Cardiac muscle cell (in vitro differentiated cells and primary cell): ENCODE results near the gene ACKR3. TPM values are rescaled to one million over a fixed set of nuclear protein-coding genes. Genes with fewer than 3 reads are reported as not detected.

ENCODE experiments used
- DNase-seq, 2 donors: peaks; one replicate each; pipeline versions ENCODE4 v3.0.0 to v3.0.0-alpha.2; 2010 to 2017; ENCODE audit warnings: low read depth in 1 of 2, low spot score in 1 of 2
- H3K27ac ChIP-seq: fragments of 200-600 bp; sonication (generic); 2 replicates; pipeline ENCODE4 v1.5.1; 2016
- H3K27me3 ChIP-seq: fragments of 200-600 bp; sonication (generic); 2 replicates; pipeline ENCODE4 v1.6.0; 2016; ENCODE audit warnings: control low read depth
- H3K36me3 ChIP-seq: fragments of 200-600 bp; sonication (generic); 2 replicates; pipeline ENCODE4 v1.5.1; 2016; ENCODE audit warnings: control low read depth
- H3K4me1 ChIP-seq: fragments of 200-600 bp; sonication (generic); 2 replicates; pipeline ENCODE4 v1.8.1; 2017; ENCODE audit warnings: low read depth, mild to moderate bottlenecking, mixed run types
- H3K4me3 ChIP-seq: fragments of 200-600 bp; sonication (generic); 2 replicates; pipeline ENCODE4 v1.5.1; 2016; ENCODE audit warnings: mild to moderate bottlenecking
- H3K9me3 ChIP-seq: fragments of 200-600 bp; sonication (generic); 2 replicates; pipeline ENCODE4 v1.5.1; 2017; ENCODE audit warnings: low read depth, mild to moderate bottlenecking, control low read depth
- CTCF ChIP-seq: IDR thresholded peaks from 2 replicates; pipeline ENCODE4 v1.5.1; 2012; ENCODE audit warnings: low read depth, mild to moderate bottlenecking, low read length
- polyA plus RNA-seq: library from polyadenylated mRNA; unstranded; fragments of >200 nt; fragmentation: Nextera tagmentation; extraction: Ambion mirVana; gene quantifications from 2 replicates; pipeline ENCODE4 v1.2.1, GENCODE V29; 2016
- total RNA-seq: library from RNA; depleted of rRNA; stranded (reverse); fragments of >200 nt; gene quantifications from 2 replicates; pipeline ENCODE4 v1.2.3, GENCODE V29; 2016

Gene ACKR3
- total and polyA plus RNA-seq, 2 experiments from 2014 or later: 2.5 to 5.7 TPM

- H3K4me1 ChIP-seq: peaks cover 25% of the 10 kb centered on the region
- H3K4me3 ChIP-seq: no peak overlapping the region
- no peak overlapping the region for H3K27ac ChIP-seq
- TF ChIP-seq CTCF: no peak
- no peak for DNase-seq
- no peaks in the 10 kb centered on the region for H3K9me3 ChIP-seq
- H3K27me3 ChIP-seq: no peaks in the 10 kb centered on the region
- H3K36me3 ChIP-seq: no peaks in the 10 kb centered on the region
Measured at GRCh38 chr2:236577481-236578410, 8.1 kb downstream of the ACKR3 start.

- Histone ChIP-seq H3K4me3 (no peak overlapping the region), H3K4me1 (peaks cover 20% of the 10 kb centered on the region), H3K27ac (no peak overlapping the region), H3K27me3 (no peaks in the 10 kb centered on the region), H3K36me3 (no peaks in the 10 kb centered on the region), H3K9me3 (no peaks in the 10 kb centered on the region)
- DNase-seq: no peak
- no peak for TF ChIP-seq CTCF
Measured at GRCh38 chr2:236578411-236578846, 8.8 kb downstream of the ACKR3 start.

- no peak overlapping the region for H3K27ac ChIP-seq
- no peaks in the 10 kb centered on the region for H3K9me3 ChIP-seq
- TF ChIP-seq CTCF: no peak
- H3K4me3 ChIP-seq: no peak overlapping the region
- no peaks in the 10 kb centered on the region for H3K27me3 ChIP-seq
- no peak for DNase-seq
- H3K4me1 ChIP-seq: peaks cover 15% of the 10 kb centered on the region
- no peaks in the 10 kb centered on the region for H3K36me3 ChIP-seq
Measured at GRCh38 chr2:236579048-236579745, 9.6 kb downstream of the ACKR3 start.

GRCh38 chr2:236579746-236580315, 10.2 kb downstream of the ACKR3 start:
- Histone ChIP-seq H3K9me3 (no peaks in the 10 kb centered on the region), H3K27ac (no peak overlapping the region), H3K4me1 (peaks cover 11% of the 10 kb centered on the region), H3K4me3 (no peak overlapping the region), H3K27me3 (no peaks in the 10 kb centered on the region), H3K36me3 (no peaks in the 10 kb centered on the region)
- no peak for TF ChIP-seq CTCF
- DNase-seq: no peak

- H3K4me1 ChIP-seq: peaks cover 8% of the 10 kb centered on the region
- no peaks in the 10 kb centered on the region for H3K36me3 ChIP-seq
- no peak for DNase-seq
- no peak overlapping the region for H3K27ac ChIP-seq
- H3K9me3 ChIP-seq: no peaks in the 10 kb centered on the region
- no peaks in the 10 kb centered on the region for H3K27me3 ChIP-seq
- no peak for TF ChIP-seq CTCF
- H3K4me3 ChIP-seq: no peak overlapping the region
Measured at GRCh38 chr2:236580746-236581355, 11.2 kb downstream of the ACKR3 start.
